Measurements from ENCODE around the gene LCE1D.

The LCE1D gene

GRCh38 chr1:152786077-152786476 is 10.4 kb upstream of the LCE1D start, which contains the start of gene LCE1E:
Gene LCE1E (plus strand): TSS chr1:152786257. CDS start chr1:152787300, 1,043 bp downstream.
- no peaks in the 10 kb centered on the region for H3K9me3 ChIP-seq
- no peak within 1 kb of the TSS for H3K27ac ChIP-seq
- TF ChIP-seq, protein P1, sequence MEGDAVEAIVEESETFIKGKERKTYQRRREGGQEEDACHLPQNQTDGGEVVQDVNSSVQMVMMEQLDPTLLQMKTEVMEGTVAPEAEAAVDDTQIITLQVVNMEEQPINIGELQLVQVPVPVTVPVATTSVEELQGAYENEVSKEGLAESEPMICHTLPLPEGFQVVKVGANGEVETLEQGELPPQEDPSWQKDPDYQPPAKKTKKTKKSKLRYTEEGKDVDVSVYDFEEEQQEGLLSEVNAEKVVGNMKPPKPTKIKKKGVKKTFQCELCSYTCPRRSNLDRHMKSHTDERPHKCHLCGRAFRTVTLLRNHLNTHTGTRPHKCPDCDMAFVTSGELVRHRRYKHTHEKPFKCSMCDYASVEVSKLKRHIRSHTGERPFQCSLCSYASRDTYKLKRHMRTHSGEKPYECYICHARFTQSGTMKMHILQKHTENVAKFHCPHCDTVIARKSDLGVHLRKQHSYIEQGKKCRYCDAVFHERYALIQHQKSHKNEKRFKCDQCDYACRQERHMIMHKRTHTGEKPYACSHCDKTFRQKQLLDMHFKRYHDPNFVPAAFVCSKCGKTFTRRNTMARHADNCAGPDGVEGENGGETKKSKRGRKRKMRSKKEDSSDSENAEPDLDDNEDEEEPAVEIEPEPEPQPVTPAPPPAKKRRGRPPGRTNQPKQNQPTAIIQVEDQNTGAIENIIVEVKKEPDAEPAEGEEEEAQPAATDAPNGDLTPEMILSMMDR (IDR thresholded peaks at IDR 0.05) = no peak
- no peaks in the 10 kb centered on the region for H3K4me1 ChIP-seq (ENCODE audit: control insufficient read depth in 1 of 2, insufficient read depth in 1 of 2, low read depth in 1 of 2, low read length in 1 of 2)
- no peak within 1 kb of the TSS for H3K4me3 ChIP-seq (ENCODE audit: low read depth in 1 of 2, low read length in 1 of 2)
- no peaks in the 10 kb centered on the region for H3K36me3 ChIP-seq
- H3K27me3 ChIP-seq = peaks cover 52% of the 10 kb centered on the region

DNA sequence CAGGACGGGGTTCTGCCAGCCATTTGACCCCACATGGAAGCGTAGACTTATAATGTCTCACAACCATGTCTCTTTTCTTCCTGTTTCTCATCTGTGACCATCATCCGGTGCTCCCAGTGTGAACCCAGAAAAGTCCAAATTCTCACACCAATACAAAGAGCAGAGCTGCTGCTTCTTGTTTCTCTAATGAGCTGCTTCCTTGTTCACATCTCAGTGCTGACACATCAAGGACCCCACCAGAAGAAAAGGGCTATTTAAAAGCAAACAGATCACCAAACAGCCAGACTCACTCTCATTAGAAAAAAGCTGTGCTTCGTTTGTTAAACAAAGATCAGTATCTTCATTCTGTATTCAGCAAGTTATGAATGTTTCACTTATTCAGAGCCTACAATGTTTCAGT is 835 bp upstream of the LCE1D start:
- Histone ChIP-seq H3K27ac (no peak overlapping the region), H3K4me1 (ENCODE audit: control insufficient read depth in 1 of 2, insufficient read depth in 1 of 2, low read depth in 1 of 2, low read length in 1 of 2) (no peaks in the 10 kb centered on the region), H3K36me3 (no peaks in the 10 kb centered on the region), H3K9me3 (no peaks in the 10 kb centered on the region), H3K4me3 (ENCODE audit: low read depth in 1 of 2, low read length in 1 of 2) (no peak overlapping the region), H3K27me3 (peaks cover 13% of the 10 kb centered on the region)
- TF ChIP-seq, protein P1 (IDR thresholded peaks at IDR 0.05) = no peak

- Histone ChIP-seq H3K4me3 (ENCODE audit: low read depth in 1 of 2, low read length in 1 of 2) (no peak overlapping the region), H3K27ac (no peak overlapping the region), H3K9me3 (no peaks in the 10 kb centered on the region), H3K27me3 (peaks cover 12% of the 10 kb centered on the region), H3K4me1 (ENCODE audit: control insufficient read depth in 1 of 2, insufficient read depth in 1 of 2, low read depth in 1 of 2, low read length in 1 of 2) (no peaks in the 10 kb centered on the region), H3K36me3 (no peaks in the 10 kb centered on the region)
- TF ChIP-seq, protein P1 (IDR thresholded peaks at IDR 0.05) = no peak
These were observed 4.8 kb downstream of the LCE1D start for GRCh38 chr1:152801333-152801732.

DNA sequence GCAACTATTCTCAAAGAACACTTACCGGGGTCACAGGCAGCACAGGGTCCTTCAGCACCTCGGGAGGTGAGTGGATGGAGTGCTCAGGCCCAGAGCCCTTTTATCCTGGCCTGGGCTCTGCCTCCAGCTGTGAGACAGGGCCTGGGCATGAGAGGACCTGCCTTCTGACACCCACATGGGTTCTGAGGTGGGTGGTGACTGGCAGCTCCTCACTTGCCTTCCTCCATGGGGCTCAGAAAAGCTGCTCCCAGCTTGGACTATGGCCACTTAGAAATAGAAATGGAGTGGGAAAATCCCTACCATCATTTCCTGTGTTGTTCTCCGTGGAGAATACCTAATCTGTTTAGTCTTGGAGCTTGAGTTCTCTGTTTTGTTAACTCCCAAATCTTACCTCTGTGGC is 10.1 kb downstream of the LCE1D start, which contains the start of gene LCE1C:
LCE1C (minus strand) TSS at position 76 of the 400 bp plus-strand sequence. CDS start 1,173 bp downstream, outside the sequence.
- TF ChIP-seq, protein P1 (IDR thresholded peaks at IDR 0.05) = no peak

GRCh38 chr1:152811050-152811449 is 14.5 kb downstream of the LCE1D start:
- Histone ChIP-seq H3K4me1 (ENCODE audit: control insufficient read depth in 1 of 2, insufficient read depth in 1 of 2, low read depth in 1 of 2, low read length in 1 of 2) (no peaks in the 10 kb centered on the region), H3K27ac (no peak overlapping the region), H3K9me3 (no peaks in the 10 kb centered on the region), H3K36me3 (no peaks in the 10 kb centered on the region), H3K4me3 (ENCODE audit: low read depth in 1 of 2, low read length in 1 of 2) (no peak overlapping the region), H3K27me3 (peaks cover 15% of the 10 kb centered on the region)
- TF ChIP-seq, protein P1 (IDR thresholded peaks at IDR 0.05) = no peak

More for the DNA sequence above, 10.1 kb downstream of the LCE1D start, which contains the start of gene LCE1C:
- Histone ChIP-seq H3K4me3 (ENCODE audit: low read depth in 1 of 2, low read length in 1 of 2) (no peak within 1 kb of the TSS), H3K9me3 (no peaks in the 10 kb centered on the region), H3K27ac (no peak within 1 kb of the TSS), H3K36me3 (no peaks in the 10 kb centered on the region), H3K27me3 (peaks cover 15% of the 10 kb centered on the region), H3K4me1 (ENCODE audit: control insufficient read depth in 1 of 2, insufficient read depth in 1 of 2, low read depth in 1 of 2, low read length in 1 of 2) (no peaks in the 10 kb centered on the region)
